K562 (cell line): Measurements from ENCODE around the gene TNPO2. TPM values are rescaled to one million over a fixed set of nuclear protein-coding genes. Genes with fewer than 3 reads are reported as not detected.

Source experiments
- ARHGAP35 ChIP-seq: fragments of 450-650 bp; IDR thresholded peaks from 2 replicates; pipeline ENCODE4 v1.6.1; 2018; ENCODE audit not compliant: partially characterized antibody
- CCNT2 ChIP-seq: IDR thresholded peaks from 2 replicates; pipeline ENCODE4 v1.6.1; 2011; ENCODE audit warnings: borderline replicate concordance, low read depth, mild to moderate bottlenecking, moderate library complexity, mixed read lengths, low read length; ENCODE audit not compliant: insufficient read length; ENCODE audit errors: extremely low read depth
- CHCHD3 ChIP-seq: fragments of 250-450 bp; sonication (Bioruptor Pico); IDR thresholded peaks from 2 replicates; pipeline ENCODE4 v2.1.2; 2022; ENCODE audit warnings: mild to moderate bottlenecking
- CREM ChIP-seq: IDR thresholded peaks from 2 replicates; pipeline ENCODE4 v1.6.1; 2014; ENCODE audit warnings: antibody characterized with exemption, low read depth
- E2F5 ChIP-seq: sonication (generic); formaldehyde crosslinking; IDR thresholded peaks from 2 replicates; pipeline ENCODE4 v1.8.0; 2022; ENCODE audit warnings: mild to moderate bottlenecking, missing genetic modification reagents
- ELF2 ChIP-seq: fragments of 250-450 bp; sonication (Bioruptor Pico); IDR thresholded peaks from 2 replicates; pipeline ENCODE4 v1.5.0; 2021; ENCODE audit warnings: mild to moderate bottlenecking
- ETV1 ChIP-seq: fragments of 450-650 bp; conservative IDR thresholded peaks from 2 replicates; pipeline ENCODE4 v1.6.1; 2016; ENCODE audit warnings: missing genetic modification characterization, control low read depth, low read depth, missing compliant biosample characterization
- GABPA ChIP-seq: fragments of 200-800 bp; sonication (Bioruptor generic); conservative IDR thresholded peaks from 2 replicates; pipeline ENCODE4 v1.6.1; 2016; ENCODE audit warnings: low read depth, missing genetic modification characterization, missing compliant biosample characterization
- GATAD2A ChIP-seq: fragments of 450-650 bp; IDR thresholded peaks from 2 replicates; pipeline ENCODE4 v1.6.1; 2017
- HCFC1 ChIP-seq: IDR thresholded peaks from 2 replicates; pipeline ENCODE4 v1.6.1; 2012; ENCODE audit warnings: low read depth, low read length, improper control_type of control experiment
- HDGF ChIP-seq: fragments of 450-650 bp; IDR thresholded peaks from 2 replicates; pipeline ENCODE4 v1.6.1; 2016
- JUN ChIP-seq, 2 experiments: sonication (generic) in 1 of 2; formaldehyde crosslinking in 1 of 2; IDR thresholded peaks; 2 replicates each; pipeline versions ENCODE4 v1.6.1 to v1.8.0; 2012 to 2022; ENCODE audit warnings: borderline replicate concordance in 2 of 2, mild to moderate bottlenecking in 2 of 2, improper control_type of control experiment in 1 of 2, low read depth in 1 of 2, low read length in 1 of 2, missing genetic modification reagents in 1 of 2
- L3MBTL2 ChIP-seq: fragments of 450-650 bp; IDR thresholded peaks from 2 replicates; pipeline ENCODE4 v1.6.1; 2016; ENCODE audit warnings: mild to moderate bottlenecking, moderate library complexity
- MBD2 ChIP-seq: sonication (generic); IDR thresholded peaks from 2 replicates; pipeline ENCODE4 v1.6.1; 2016; ENCODE audit warnings: low read depth, borderline replicate concordance
- NFXL1 ChIP-seq: fragments of 450-650 bp; formaldehyde crosslinking; IDR thresholded peaks from 2 replicates; pipeline ENCODE4 v1.4.0; 2021; ENCODE audit warnings: mild to moderate bottlenecking
- PML ChIP-seq: IDR thresholded peaks from 2 replicates; pipeline ENCODE4 v1.6.1; 2012; ENCODE audit warnings: low read length, inconsistent platforms
- RBFOX2 ChIP-seq: fragments of 200-400 bp; formaldehyde crosslinking; IDR thresholded peaks from 2 replicates; pipeline ENCODE4 v1.6.1; 2017; ENCODE audit warnings: low read depth, mild to moderate bottlenecking, low read length, moderate library complexity
- SIX5 ChIP-seq, 2 experiments: IDR thresholded peaks; 2 replicates each; pipeline ENCODE4 v1.6.1; 2011; ENCODE audit warnings: low read length in 2 of 2, borderline replicate concordance in 1 of 2, low read depth in 1 of 2, mild to moderate bottlenecking in 1 of 2, moderate library complexity in 1 of 2; ENCODE audit not compliant: insufficient read depth in 1 of 2
- SLC30A9 ChIP-seq: fragments of 250-450 bp; sonication (Bioruptor Pico); IDR thresholded peaks from 2 replicates; pipeline ENCODE4 v1.8.0; 2022; ENCODE audit warnings: mild to moderate bottlenecking, moderate library complexity
- SOX6 ChIP-seq: fragments of 450-650 bp; IDR thresholded peaks from 2 replicates; pipeline ENCODE4 v1.6.1; 2014; ENCODE audit warnings: mild to moderate bottlenecking
- SREBF1 ChIP-seq: fragments of 150-350 bp; IDR thresholded peaks from 2 replicates; pipeline ENCODE4 v1.6.1; 2014; ENCODE audit warnings: antibody characterized with exemption, low read depth, low read length, borderline replicate concordance
- STAG1 ChIP-seq: sonication (generic); formaldehyde crosslinking; IDR thresholded peaks from 2 replicates; pipeline ENCODE4 v1.5.0; 2020; ENCODE audit warnings: missing genetic modification reagents, borderline replicate concordance
- SUPT5H ChIP-seq: fragments of 450-650 bp; IDR thresholded peaks from 2 replicates; pipeline ENCODE4 v1.6.1; 2016
- TOE1 ChIP-seq, 2 experiments: fragments of 450-650 bp in 1 of 2; sonication (generic) in 1 of 2; formaldehyde crosslinking in 1 of 2; IDR thresholded peaks; 2 replicates each; pipeline versions ENCODE4 v1.7.1 to v1.8.0; 2016 to 2022; ENCODE audit warnings: borderline replicate concordance in 2 of 2, mild to moderate bottlenecking in 2 of 2, antibody characterized with exemption in 1 of 2, inconsistent platforms in 1 of 2, low read depth in 1 of 2, missing genetic modification reagents in 1 of 2, moderate library complexity in 1 of 2
- XRCC5 ChIP-seq: fragments of 200-400 bp; formaldehyde crosslinking; IDR thresholded peaks from 2 replicates; pipeline ENCODE4 v1.6.1; 2017; ENCODE audit warnings: low read depth, mild to moderate bottlenecking, low read length
- ZBTB1 ChIP-seq: sonication (generic); formaldehyde crosslinking; IDR thresholded peaks from 2 replicates; pipeline ENCODE4 v1.8.1; 2023; ENCODE audit warnings: missing genetic modification reagents, low read depth, mild to moderate bottlenecking, borderline replicate concordance
- ZFP1 ChIP-seq: fragments of 450-650 bp; formaldehyde crosslinking; IDR thresholded peaks from 2 replicates; pipeline ENCODE4 v1.4.0; 2020; ENCODE audit warnings: mild to moderate bottlenecking, mixed read lengths
- ZKSCAN1 ChIP-seq: fragments of 150-350 bp; IDR thresholded peaks from 2 replicates; pipeline ENCODE4 v1.6.1; 2016; ENCODE audit warnings: low read depth, low read length
- polyA plus RNA-seq, 8 experiments: library from polyadenylated mRNA; depleted of rRNA in 4 of 8; stranded (reverse) in 5 of 8; unstranded in 3 of 8; fragments of >200 nt; fragmentation: Nextera tagmentation in 2 of 8; fragmentation: Illumina TruSeq in 1 of 8; extraction: Ambion mirVana in 2 of 8; extraction: Trizol in 1 of 8; gene quantifications; 2 replicates each; pipeline versions ENCODE4 v1.2.1 to v1.2.3, GENCODE V29; 2011 to 2014; ENCODE audit warnings: inconsistent platforms in 1 of 8, missing spikeins in 1 of 8
- total RNA-seq, 7 experiments: library from RNA; depleted of rRNA in 6 of 7; stranded (reverse); fragments of >200 nt in 6 of 7; fragmentation: Illumina TruSeq in 2 of 7; extraction: Trizol in 2 of 7; gene quantifications; 2 replicates each; pipeline versions ENCODE4 v1.2.1 to v1.2.3, GENCODE V29; 2011 to 2021; ENCODE audit warnings: low replicate concordance in 1 of 7

Gene TNPO2
- total and polyA plus RNA-seq, 9 of the 15 experiments (the other 6 are each of a cell fraction or from before 2014, with no cell fraction given) = 6.0 to 126 (median 53.8) TPM

GRCh38 chr19:12696366-12697335, 27.1 kb downstream of the TNPO2 start, which contains the start of gene FBXW9 (continued):
- TF ChIP-seq E2F5 (CRISPR knock-in tag) = peak; percentile 77; the same call in 1 of the 2 replicates
- no peak for TF ChIP-seq CCNT2
- no peak for TF ChIP-seq ZBTB1 (CRISPR knock-in tag)
- 0 out of 2 replicates have a peak, but pooled peaks have one; percentile 10 for TF ChIP-seq XRCC5
- no peak for TF ChIP-seq STAG1 (CRISPR knock-in tag)
- TF ChIP-seq ZFP1 = no peak
- TF ChIP-seq SREBF1 = no peak
- 0 out of 2 replicates have a peak, but pooled peaks have one; percentile 20 for TF ChIP-seq SOX6
- TF ChIP-seq ZKSCAN1 = 0 out of 2 replicates have a peak, but pooled peaks have one; percentile 22
- peak; percentile 26; the same call in 1 of the 2 replicates for TF ChIP-seq JUN (IDR thresholded peaks at IDR 0.05; ENCODE audit: borderline replicate concordance, low read depth, low read length)
- TF ChIP-seq JUN (CRISPR knock-in tag; IDR thresholded peaks at IDR 0.05; ENCODE audit: borderline replicate concordance) = no peak
- TF ChIP-seq PML = peak; percentile 61; the same call in 1 of the 2 replicates
- TF ChIP-seq ARHGAP35 = no peak
- peak; percentile 73 for TF ChIP-seq RBFOX2
- TF ChIP-seq SIX5 (IDR thresholded peaks at IDR 0.05; ENCODE audit: borderline replicate concordance in 1 of 2, insufficient read depth in 1 of 2, low read depth in 1 of 2, low read length in 2 of 2) = peak; percentile 21 to 37; a peak in 1 of 4 replicates
- TF ChIP-seq L3MBTL2 = peak; percentile 39
- peak; percentile 90 for TF ChIP-seq ELF2 (CRISPR knock-in tag)
- peak; percentile 53 for TF ChIP-seq ETV1 (tag)
- TF ChIP-seq HDGF = no peak
- no peak for TF ChIP-seq SLC30A9
- peak; percentile 98 for TF ChIP-seq GABPA (tag)
- TF ChIP-seq HCFC1 = peak; percentile 87
- no peak for TF ChIP-seq GATAD2A
- peak; percentile 85 for TF ChIP-seq SUPT5H
- TF ChIP-seq CREM = peak; percentile 99
- 0 out of 2 replicates have a peak, but pooled peaks have one; percentile 25 for TF ChIP-seq CHCHD3
- TF ChIP-seq TOE1 (IDR thresholded peaks at IDR 0.05; ENCODE audit: borderline replicate concordance) = no peak; the same call in 1 of the 2 replicates
- no peak for TF ChIP-seq TOE1 (CRISPR knock-in tag; IDR thresholded peaks at IDR 0.05; ENCODE audit: borderline replicate concordance, low read depth)
- TF ChIP-seq MBD2 = peak; percentile 63; the same call in 1 of the 2 replicates
- no peak for TF ChIP-seq NFXL1 (CRISPR knock-in tag)
